HepG2 (cell line): Measurements from ENCODE around the gene C1orf198. TPM values are rescaled to one million over a fixed set of nuclear protein-coding genes. Genes with fewer than 3 reads are reported as not detected.

ENCODE experiments used
- ATAC-seq: fragments of 200-7000 bp; cut with Tn5 transposase; 3 replicates; pipeline ENCODE4 v1.9.1; 2020; ENCODE audit warnings: mild to moderate bottlenecking, moderate library complexity
- BruUV-seq: library from RNA; stranded (reverse); fragments of 400-500 nt; replicated peaks from 2 replicates; lab custom pipeline; 2021; lab: Mats Ljungman, UMichigan
- CTCF ChIA-PET: fragments of 300-600 bp; formaldehyde crosslinking; extraction: SDS; loops from one replicate; lab custom pipeline; 2021; ENCODE audit warnings: low total read pairs, inconsistent platforms, low intra/inter-chr PET ratio; lab: Yijun Ruan, JAX
- POLR2A ChIA-PET: fragments of 350-600 bp; sonication (Branson Sonifier 250); formaldehyde crosslinking; loops from one replicate; lab custom pipeline; 2020; ENCODE audit warnings: antibody characterized with exemption, inconsistent platforms; lab: Yijun Ruan, JAX
- DNase-seq: peaks from one replicate; pipeline ENCODE4 v3.0.0-alpha.2; 2015; ENCODE audit warnings: low spot score
- FAIRE-seq: peaks from 3 replicates; lab custom pipeline; 2011; peaks lifted over from hg19 to GRCh38; lab: Jason Lieb, UNC
- H2AFZ ChIP-seq: one replicate; pipeline ENCODE4 v1.6.1; 2011; ENCODE audit warnings: low read length, inconsistent platforms
- H3K27ac ChIP-seq: fragments of 300-600 bp; 3 replicates; pipeline ENCODE4 v1.8.0; 2011; ENCODE audit warnings: mixed run types, mild to moderate bottlenecking, mixed read lengths, low read length, inconsistent platforms; ENCODE audit not compliant: insufficient read depth; ENCODE audit errors: extremely low read length
- H3K27me3 ChIP-seq, 2 experiments: fragments of 200-600 bp in 1 of 2; 2 replicates in 1 of 2; 3 replicates in 1 of 2; pipeline versions ENCODE4 v1.6.0 to v1.8.0; 2011; ENCODE audit warnings: low read length in 2 of 2, mild to moderate bottlenecking in 2 of 2, moderate library complexity in 2 of 2, inconsistent platforms in 1 of 2; ENCODE audit not compliant: insufficient read depth in 2 of 2, control insufficient read depth in 1 of 2
- H3K36me3 ChIP-seq, 2 experiments: fragments of 200-600 bp in 1 of 2; replicated peaks in 1 of 2; 2 replicates in 1 of 2; 3 replicates in 1 of 2; pipeline versions ENCODE4 v1.5.1 to v1.8.0; 2011; ENCODE audit warnings: low read length in 2 of 2, inconsistent platforms in 1 of 2; ENCODE audit not compliant: insufficient read depth in 2 of 2, control insufficient read depth in 1 of 2
- H3K4me1 ChIP-seq: 2 replicates; pipeline ENCODE4 v1.5.1; 2012; ENCODE audit warnings: low read length, inconsistent platforms; ENCODE audit not compliant: insufficient read depth
- H3K4me2 ChIP-seq: 2 replicates; pipeline ENCODE4 v1.6.0; 2011; ENCODE audit warnings: low read depth, low read length, inconsistent platforms
- H3K4me3 ChIP-seq, 3 experiments: fragments of 200-600 bp in 1 of 3; sonication (generic), shearing (Covaris generic) in 1 of 3; replicated peaks in 1 of 3; 2 replicates each; pipeline ENCODE4 v1.5.1; 2011 to 2016; ENCODE audit warnings: low read length in 3 of 3, inconsistent platforms in 2 of 3, low read depth in 2 of 3, mild to moderate bottlenecking in 2 of 3, control low read depth in 1 of 3, mixed read lengths in 1 of 3; ENCODE audit not compliant: insufficient read depth in 1 of 3
- H3K79me2 ChIP-seq: one replicate; pipeline ENCODE4 v1.6.1; 2011; ENCODE audit warnings: low read length, inconsistent platforms; ENCODE audit not compliant: insufficient read depth
- H3K9ac ChIP-seq: 2 replicates; pipeline ENCODE4 v1.6.0; 2011; ENCODE audit warnings: mild to moderate bottlenecking, low read depth, low read length, inconsistent platforms; ENCODE audit not compliant: insufficient read depth
- H3K9me3 ChIP-seq: 2 replicates; pipeline ENCODE4 v1.5.1; 2012; ENCODE audit warnings: mild to moderate bottlenecking, low read length
- H4K20me1 ChIP-seq: 2 replicates; pipeline ENCODE4 v1.6.0; 2011; ENCODE audit warnings: inconsistent platforms, mild to moderate bottlenecking, low read length, moderate library complexity; ENCODE audit not compliant: insufficient read depth
- GTF2F1 ChIP-seq: fragments of 150-350 bp; IDR thresholded peaks from 2 replicates; pipeline ENCODE4 v1.6.1; 2014; ENCODE audit warnings: low read length
- HMGXB3 ChIP-seq: sonication (generic); formaldehyde crosslinking; IDR thresholded peaks from 2 replicates; pipeline ENCODE4 v1.4.0; 2020; ENCODE audit warnings: missing genetic modification reagents, borderline replicate concordance
- NCOA1 ChIP-seq: sonication (generic); formaldehyde crosslinking; IDR thresholded peaks from 2 replicates; pipeline ENCODE4 v1.9.0; 2021; ENCODE audit warnings: missing genetic modification reagents
- NR2C2 ChIP-seq: sonication (generic); formaldehyde crosslinking; IDR thresholded peaks from 2 replicates; pipeline ENCODE4 v1.4.0; 2020; ENCODE audit warnings: missing genetic modification reagents, mild to moderate bottlenecking, moderate library complexity, borderline replicate concordance
- ONECUT2 ChIP-seq: sonication (generic); formaldehyde crosslinking; IDR thresholded peaks from 2 replicates; pipeline ENCODE4 v1.4.0; 2020; ENCODE audit warnings: missing genetic modification reagents
- RAD51 ChIP-seq: fragments of 450-650 bp; IDR thresholded peaks from 2 replicates; pipeline ENCODE4 v1.6.1; 2016; ENCODE audit warnings: borderline replicate concordance
- SMC3 ChIP-seq: IDR thresholded peaks from 2 replicates; pipeline ENCODE4 v1.6.1; 2011; ENCODE audit warnings: low read length, improper control_type of control experiment
- ZBTB42 ChIP-seq: sonication (generic); formaldehyde crosslinking; IDR thresholded peaks from 2 replicates; pipeline ENCODE4 v1.5.0; 2020; ENCODE audit warnings: mild to moderate bottlenecking, missing genetic modification reagents
- ZMYM3 ChIP-seq: sonication (generic); formaldehyde crosslinking; IDR thresholded peaks from 2 replicates; pipeline ENCODE4 v1.5.1; 2020; ENCODE audit warnings: mild to moderate bottlenecking, missing genetic modification reagents
- ZNF143 ChIP-seq: sonication (generic); formaldehyde crosslinking; IDR thresholded peaks from 2 replicates; pipeline ENCODE4 v1.4.0; 2020; ENCODE audit warnings: missing genetic modification reagents
- WGBS: methylation state at CpG from one replicate; pipeline ENCODE4 v1.1.6; 2017; ENCODE audit warnings: low lambda C conversion rate; 5-methylcytosine and 5-hydroxymethylcytosine counted together
- in situ Hi-C: cut with HindIII; loops from 2 replicates; pipeline ENCODE4 v1.10.0; 2017; ENCODE audit warnings: low pct_unique_long_range_greater_than_20kb; ENCODE audit not compliant: extremely low pct_ligation_motif_present
- intact Hi-C: fragments of 100-400 bp; cut with micrococcal nuclease; formaldehyde crosslinking; loops from one replicate; pipeline ENCODE4 v1.10.0; 2022; ENCODE audit not compliant: unreplicated experiment
- polyA plus RNA-seq, 8 experiments: library from polyadenylated mRNA; depleted of rRNA in 3 of 8; stranded (reverse) in 7 of 8; unstranded in 1 of 8; fragments of >200 nt; fragmentation: Illumina TruSeq in 4 of 8; extraction: Trizol in 4 of 8; gene quantifications; 2 replicates each; pipeline versions ENCODE4 v1.2.1 to v1.2.3, GENCODE V29; 2011 to 2016; ENCODE audit warnings: low read depth in 4 of 8, missing spikeins in 1 of 8, mixed read lengths in 1 of 8; ENCODE audit not compliant: insufficient read depth in 1 of 8
- total RNA-seq, 5 experiments: library from RNA; depleted of rRNA; stranded (reverse); fragments of >200 nt; fragmentation: Illumina TruSeq; extraction: Trizol; gene quantifications; 2 replicates each; pipeline ENCODE4 v1.2.3, GENCODE V29; 2016; ENCODE audit warnings: low read depth in 1 of 5

Gene C1orf198
- total and polyA plus RNA-seq, 2 of the 13 experiments (the other 11 are each of a cell fraction or from before 2014, with no cell fraction given) = 12.7 to 13.4 TPM

- TF ChIP-seq ONECUT2 (CRISPR knock-in tag) (no peak), ZMYM3 (CRISPR knock-in tag) (no peak), ZNF143 (CRISPR knock-in tag) (no peak), NCOA1 (no peak), ZBTB42 (CRISPR knock-in tag) (no peak), RAD51 (no peak)
Measured at GRCh38 chr1:230832476-230832875, 35.8 kb downstream of the C1orf198 start (continued).

GRCh38 chr1:230831771-230832170 is 36.5 kb downstream of the C1orf198 start:
- Histone ChIP-seq H3K4me2 (no peak overlapping the region), H3K4me1 (no peaks in the 10 kb centered on the region), H3K27ac (no peak overlapping the region), H3K79me2 (no peaks in the 10 kb centered on the region), H3K36me3 (no peaks in the 10 kb centered on the region), H3K4me3 (no peak overlapping the region), H3K9ac (no peak overlapping the region), H3K9me3 (no peaks in the 10 kb centered on the region), H3K27me3 (no peaks in the 10 kb centered on the region; a peak in 1 of 5 replicates), H2AFZ (no peak overlapping the region), H4K20me1 (no peaks in the 10 kb centered on the region)
- ATAC-seq = no peak
- WGBS = 4% methylated on average over 1 of the region's 1 CpG
- in situ Hi-C loops (no loop called here), intact Hi-C loops (no loop called here)
- BruUV-seq = no TSS peak
- FAIRE-seq = no peak
- DNase-seq = no peak
- TF ChIP-seq GTF2F1 = no peak
- TF ChIP-seq HMGXB3 (CRISPR knock-in tag) = no peak
- TF ChIP-seq NR2C2 (CRISPR knock-in tag) = no peak
- TF ChIP-seq SMC3 = no peak
- CTCF ChIA-PET = no interaction called here
- POLR2A ChIA-PET = no interaction called here
